GM19025 (cell line): Measurements from ENCODE around the gene KRTAP1-5.
"Not testable (repeated sequence)": the region's sequence is repeated elsewhere in the genome, so short reads cannot be mapped to it uniquely, and the experiment has no call there.

ENCODE experiments used
- ATAC-seq: cut with Tn5 transposase; IDR thresholded peaks from one replicate; pipeline ENCODE4 v1.9.1; 2021; ENCODE audit warnings: mild to moderate bottlenecking, low read depth, moderate library complexity; ENCODE audit not compliant: unreplicated experiment

The KRTAP1-5 gene

GRCh38 chr17:41009301-41009760 lies 17.7 kb downstream of the KRTAP1-5 start:
- ATAC-seq, result no peak

GRCh38 chr17:41008811-41009210 lies 18.2 kb downstream of the KRTAP1-5 start, which contains the start of gene KRTAP3-1:
Gene KRTAP3-1 (minus strand): TSS chr17:41009128. CDS start chr17:41009074, 54 bp downstream.
- ATAC-seq, result no peak

GRCh38 chr17:41004397-41004796 lies 22.6 kb downstream of the KRTAP1-5 start:
- ATAC-seq, result no peak

- no peak for ATAC-seq
Measured at GRCh38 chr17:41003926-41004325, 23.1 kb downstream of the KRTAP1-5 start.

GRCh38 chr17:41002814-41003213 lies 24.2 kb downstream of the KRTAP1-5 start:
- no peak for ATAC-seq

GRCh38 chr17:41001795-41002194 lies 25.2 kb downstream of the KRTAP1-5 start:
- no peak for ATAC-seq

- not testable (repeated sequence) for ATAC-seq
Measured at GRCh38 chr17:40999563-40999962, 27.4 kb downstream of the KRTAP1-5 start, which contains the start of gene KRTAP3-2. Gene KRTAP3-2 (minus strand): TSS chr17:40999906. CDS start chr17:40999853, 53 bp downstream.

GRCh38 chr17:40997361-40997760 lies 29.6 kb downstream of the KRTAP1-5 start:
- ATAC-seq, result no peak

- no peak for ATAC-seq
Measured at GRCh38 chr17:40996829-40997228, 30.2 kb downstream of the KRTAP1-5 start.

GRCh38 chr17:40995116-40995515 lies 31.9 kb downstream of the KRTAP1-5 start:
- ATAC-seq, result no peak

- ATAC-seq, result no peak
Measured at GRCh38 chr17:40993839-40994238, 33.2 kb downstream of the KRTAP1-5 start, which contains the start of gene KRTAP3-3. Gene KRTAP3-3 (minus strand): TSS chr17:40994164. CDS start chr17:40994097, 67 bp downstream.

- ATAC-seq, result no peak
Measured at GRCh38 chr17:40993084-40993483, 33.9 kb downstream of the KRTAP1-5 start.

GRCh38 chr17:40992666-40993065 lies 34.3 kb downstream of the KRTAP1-5 start:
- ATAC-seq, result no peak

- ATAC-seq, result no peak
Measured at GRCh38 chr17:40986920-40987319, 40.1 kb downstream of the KRTAP1-5 start.

- ATAC-seq, result no peak
Measured at GRCh38 chr17:40984226-40984625, 42.8 kb downstream of the KRTAP1-5 start, which contains the start of gene KRT40. Gene KRT40 (minus strand): TSS chr17:40984326. CDS start chr17:40984273, 53 bp downstream.

- ATAC-seq, result no peak
Measured at GRCh38 chr17:40981115-40981514, 45.9 kb downstream of the KRTAP1-5 start.

- ATAC-seq, result no peak
Measured at GRCh38 chr17:40980596-40980995, 46.4 kb downstream of the KRTAP1-5 start.

- ATAC-seq, result no peak
Measured at GRCh38 chr17:40980117-40980516, 46.9 kb downstream of the KRTAP1-5 start.

GRCh38 chr17:40978575-40979151 lies 48.3 kb downstream of the KRTAP1-5 start:
- no peak for ATAC-seq
